OCI-LY3 (cell line): ENCODE measurements around the gene PPP4R2.

ENCODE experiments used
- H2AFZ ChIP-seq: fragments of 200-600, 300-600 bp; shearing (Covaris generic); 2 replicates; pipeline ENCODE4 v1.6.0; 2014; ENCODE audit warnings: antibody characterized with exemption, low read depth, low read length
- H3K27ac ChIP-seq: fragments of 200-600, 300-600 bp; sonication (generic); 2 replicates; pipeline ENCODE4 v1.5.1; 2014; ENCODE audit warnings: mild to moderate bottlenecking, low read length, moderate library complexity, mixed read lengths
- H3K27me3 ChIP-seq: fragments of 200-600, 300-600 bp; sonication (generic); 2 replicates; pipeline ENCODE4 v1.6.1; 2014; ENCODE audit warnings: low read depth, low read length, mixed read lengths
- H3K36me3 ChIP-seq: fragments of 200-600, 300-600 bp; sonication (generic); replicated peaks from 2 replicates; pipeline ENCODE3; 2014; ENCODE audit warnings: low read depth, low read length, mixed read lengths
- H3K4me1 ChIP-seq: fragments of 300-600, 200-600 bp; sonication (generic); 2 replicates; pipeline ENCODE4 v1.6.1; 2014; ENCODE audit warnings: low read length, mixed read lengths
- H3K4me2 ChIP-seq: fragments of 200-600, 300-600 bp; sonication (generic); 2 replicates; pipeline ENCODE4 v1.6.1; 2014; ENCODE audit warnings: low read length, mixed read lengths
- H3K4me3 ChIP-seq: fragments of 300-600, 200-600 bp; sonication (generic); 2 replicates; pipeline ENCODE4 v1.5.1; 2014; ENCODE audit warnings: antibody characterized with exemption, mild to moderate bottlenecking, low read length, moderate library complexity
- H3K79me2 ChIP-seq: fragments of 300-600, 200-600 bp; shearing (Covaris generic); 2 replicates; pipeline ENCODE4 v1.6.1; 2014; ENCODE audit warnings: mild to moderate bottlenecking, low read length, mixed read lengths
- H3K9ac ChIP-seq: fragments of 300-600, 200-600 bp; shearing (Covaris generic); 2 replicates; pipeline ENCODE4 v1.6.0; 2014; ENCODE audit warnings: mild to moderate bottlenecking, low read length, moderate library complexity
- H3K9me3 ChIP-seq: fragments of 200-600, 300-600 bp; shearing (Covaris generic); 2 replicates; pipeline ENCODE4 v1.6.1; 2014; ENCODE audit warnings: low read length, mixed read lengths; ENCODE audit not compliant: insufficient read depth
- H4K20me1 ChIP-seq: fragments of 200-600, 300-600 bp; sonication (generic); 2 replicates; pipeline ENCODE4 v1.6.1; 2016; ENCODE audit warnings: low read length, mixed read lengths; ENCODE audit not compliant: insufficient read depth
- EZH2phosphoT487 ChIP-seq: fragments of 200-600 bp; shearing (Covaris generic); IDR thresholded peaks from 2 replicates; pipeline ENCODE4 v1.6.1; 2018; ENCODE audit warnings: antibody characterized with exemption, mixed run types, low read depth
- TF ChIP-seq, protein P1 (sequence below): fragments of 200-600, 300-600 bp; sonication (generic); IDR thresholded peaks from 2 replicates; pipeline ENCODE4 v1.5.1; 2014; ENCODE audit warnings: antibody characterized with exemption, low read length, low read depth

Gene PPP4R2

DNA sequence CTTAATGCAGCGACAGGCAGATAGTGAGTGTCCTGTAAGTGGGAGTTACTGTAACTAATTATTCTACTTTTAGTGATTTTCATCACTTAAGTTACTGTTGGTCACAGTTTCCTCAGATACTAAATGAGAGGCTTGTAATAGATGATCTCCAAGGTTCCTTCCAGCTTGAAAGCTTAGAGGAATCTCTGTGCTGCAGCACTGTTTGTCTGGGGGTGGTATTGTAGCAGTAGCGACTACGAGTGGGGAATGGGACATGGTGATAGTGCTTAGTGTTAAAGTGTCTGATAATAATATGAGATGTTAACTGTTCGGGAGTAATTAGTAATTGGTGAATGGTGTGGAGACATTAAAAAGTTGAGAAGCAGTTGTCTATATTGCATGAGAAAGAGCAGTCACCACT lies 12.4 kb downstream of the PPP4R2 start:
- no peak overlapping the region for H3K4me3 ChIP-seq
- H4K20me1 ChIP-seq: peaks cover 97% of the 10 kb centered on the region

DNA sequence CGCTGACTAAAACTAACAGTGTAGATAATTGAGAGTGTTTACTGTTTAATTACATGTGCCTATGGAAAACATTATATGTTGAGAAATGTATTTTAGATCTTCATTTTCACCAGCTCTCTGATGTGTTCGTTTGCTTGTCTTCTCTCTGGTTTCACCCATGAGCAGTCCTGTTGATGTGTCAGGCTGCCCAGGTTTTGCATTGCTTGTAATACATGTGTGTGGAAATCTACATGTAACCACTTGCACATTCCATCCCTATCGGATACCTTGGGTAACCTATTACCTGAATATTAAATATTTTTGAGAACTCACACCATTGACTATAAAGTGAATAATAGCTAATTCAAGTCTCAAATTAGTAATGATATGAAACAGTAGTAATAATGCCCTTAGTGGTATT lies 13.1 kb downstream of the PPP4R2 start:
- H3K27me3 ChIP-seq: no peaks in the 10 kb centered on the region
- H3K4me1 ChIP-seq: peaks cover 15% of the 10 kb centered on the region
- H3K4me3 ChIP-seq: no peak overlapping the region
- H3K79me2 ChIP-seq: peaks cover 100% of the 10 kb centered on the region
- TF ChIP-seq, protein P1, sequence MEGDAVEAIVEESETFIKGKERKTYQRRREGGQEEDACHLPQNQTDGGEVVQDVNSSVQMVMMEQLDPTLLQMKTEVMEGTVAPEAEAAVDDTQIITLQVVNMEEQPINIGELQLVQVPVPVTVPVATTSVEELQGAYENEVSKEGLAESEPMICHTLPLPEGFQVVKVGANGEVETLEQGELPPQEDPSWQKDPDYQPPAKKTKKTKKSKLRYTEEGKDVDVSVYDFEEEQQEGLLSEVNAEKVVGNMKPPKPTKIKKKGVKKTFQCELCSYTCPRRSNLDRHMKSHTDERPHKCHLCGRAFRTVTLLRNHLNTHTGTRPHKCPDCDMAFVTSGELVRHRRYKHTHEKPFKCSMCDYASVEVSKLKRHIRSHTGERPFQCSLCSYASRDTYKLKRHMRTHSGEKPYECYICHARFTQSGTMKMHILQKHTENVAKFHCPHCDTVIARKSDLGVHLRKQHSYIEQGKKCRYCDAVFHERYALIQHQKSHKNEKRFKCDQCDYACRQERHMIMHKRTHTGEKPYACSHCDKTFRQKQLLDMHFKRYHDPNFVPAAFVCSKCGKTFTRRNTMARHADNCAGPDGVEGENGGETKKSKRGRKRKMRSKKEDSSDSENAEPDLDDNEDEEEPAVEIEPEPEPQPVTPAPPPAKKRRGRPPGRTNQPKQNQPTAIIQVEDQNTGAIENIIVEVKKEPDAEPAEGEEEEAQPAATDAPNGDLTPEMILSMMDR: no peak
- no peak for TF ChIP-seq EZH2phosphoT487
- H2AFZ ChIP-seq: no peak overlapping the region
- peaks cover 97% of the 10 kb centered on the region for H4K20me1 ChIP-seq
- H3K9me3 ChIP-seq: no peaks in the 10 kb centered on the region
- no peak overlapping the region for H3K9ac ChIP-seq
- H3K36me3 ChIP-seq: peaks cover 51% of the 10 kb centered on the region
- no peak overlapping the region for H3K27ac ChIP-seq
- H3K4me2 ChIP-seq: no peak overlapping the region

More for the DNA sequence above, 12.4 kb downstream of the PPP4R2 start:
- H2AFZ ChIP-seq: no peak overlapping the region
- H3K36me3 ChIP-seq: peaks cover 51% of the 10 kb centered on the region
- H3K9ac ChIP-seq: no peak overlapping the region
- H3K27me3 ChIP-seq: no peaks in the 10 kb centered on the region
- H3K4me2 ChIP-seq: no peak overlapping the region
- no peak for TF ChIP-seq EZH2phosphoT487
- TF ChIP-seq, protein P1: no peak
- H3K27ac ChIP-seq: no peak overlapping the region
- no peaks in the 10 kb centered on the region for H3K9me3 ChIP-seq
- H3K79me2 ChIP-seq: peaks cover 100% of the 10 kb centered on the region
- H3K4me1 ChIP-seq: peaks cover 15% of the 10 kb centered on the region

DNA sequence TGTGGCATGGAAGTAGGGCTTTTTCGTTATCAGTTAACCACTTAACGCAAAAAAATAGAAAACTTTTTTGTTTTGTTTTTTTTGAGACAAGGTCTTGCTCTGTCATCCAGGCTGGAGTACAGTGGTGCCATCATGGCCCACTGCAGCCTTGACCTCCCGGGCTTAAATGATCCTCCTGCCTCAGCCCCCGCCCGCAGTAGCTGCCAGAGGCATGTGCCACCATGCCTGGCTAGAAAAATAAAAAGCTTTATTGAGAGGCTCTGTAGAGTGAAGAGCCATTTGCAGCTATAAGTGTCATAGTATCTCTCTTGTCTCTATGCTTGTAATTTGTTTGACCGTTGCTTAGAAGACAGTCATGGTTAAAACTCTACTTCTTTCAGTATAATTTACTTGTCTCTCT lies 13.5 kb downstream of the PPP4R2 start:
- Histone ChIP-seq H3K27ac (no peak overlapping the region), H2AFZ (no peak overlapping the region), H3K36me3 (peaks cover 52% of the 10 kb centered on the region), H3K4me1 (peaks cover 15% of the 10 kb centered on the region), H3K9me3 (no peaks in the 10 kb centered on the region), H3K4me3 (no peak overlapping the region), H3K9ac (no peak overlapping the region), H3K79me2 (peaks cover 100% of the 10 kb centered on the region), H3K4me2 (no peak overlapping the region), H4K20me1 (peaks cover 97% of the 10 kb centered on the region), H3K27me3 (no peaks in the 10 kb centered on the region)
- no peak for TF ChIP-seq EZH2phosphoT487
- TF ChIP-seq, protein P1: no peak

DNA sequence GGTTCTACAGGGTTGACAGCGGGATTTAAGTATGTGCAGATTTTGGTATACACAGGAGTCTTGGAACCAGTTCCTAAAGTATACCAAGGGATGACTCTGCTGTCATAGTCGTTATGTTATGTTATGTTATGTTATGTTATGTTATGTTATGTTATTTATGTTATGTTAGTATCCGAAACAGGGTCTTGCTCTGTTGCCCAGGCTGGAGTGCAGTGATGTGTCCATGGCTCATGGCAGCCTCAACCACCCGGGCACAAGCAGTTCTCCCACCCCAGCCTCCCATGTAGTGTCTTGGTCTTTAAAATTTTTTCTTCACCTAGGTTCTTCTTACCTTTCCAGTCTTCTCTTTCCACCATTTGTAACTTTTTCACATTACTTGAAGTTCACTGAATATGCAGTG lies 21.7 kb downstream of the PPP4R2 start:
- peaks cover 97% of the 10 kb centered on the region for H4K20me1 ChIP-seq
- peaks cover under 1% of the 10 kb centered on the region; the same call in 1 of the 2 replicates for H3K4me1 ChIP-seq
- H3K27me3 ChIP-seq: no peaks in the 10 kb centered on the region
- H3K9ac ChIP-seq: no peak overlapping the region
- H3K27ac ChIP-seq: no peak overlapping the region
- H2AFZ ChIP-seq: no peak overlapping the region
- H3K4me3 ChIP-seq: no peak overlapping the region
- TF ChIP-seq EZH2phosphoT487: no peak
- TF ChIP-seq, protein P1: no peak
- H3K79me2 ChIP-seq: peaks cover 100% of the 10 kb centered on the region
- H3K4me2 ChIP-seq: no peak overlapping the region
- no peaks in the 10 kb centered on the region for H3K9me3 ChIP-seq
- H3K36me3 ChIP-seq: peaks cover 15% of the 10 kb centered on the region
